DOHH2 (cell line): Measurements from ENCODE around the gene POFUT2.

Experiments
- EZH2phosphoT487 ChIP-seq: fragments of 200-600 bp; sonication (generic); IDR thresholded peaks from 2 replicates; pipeline ENCODE4 v1.6.1; 2017; ENCODE audit warnings: borderline replicate concordance, mild to moderate bottlenecking, antibody characterized with exemption, low read length, moderate library complexity, mixed read lengths
- TF ChIP-seq, protein P1 (sequence below): fragments of 200-600 bp; sonication (generic); IDR thresholded peaks from one replicate; pipeline ENCODE4 v1.5.1; 2014; ENCODE audit warnings: antibody characterized with exemption, mild to moderate bottlenecking, low read depth, low read length; ENCODE audit not compliant: poor library complexity, severe bottlenecking

- TF ChIP-seq, protein P1, sequence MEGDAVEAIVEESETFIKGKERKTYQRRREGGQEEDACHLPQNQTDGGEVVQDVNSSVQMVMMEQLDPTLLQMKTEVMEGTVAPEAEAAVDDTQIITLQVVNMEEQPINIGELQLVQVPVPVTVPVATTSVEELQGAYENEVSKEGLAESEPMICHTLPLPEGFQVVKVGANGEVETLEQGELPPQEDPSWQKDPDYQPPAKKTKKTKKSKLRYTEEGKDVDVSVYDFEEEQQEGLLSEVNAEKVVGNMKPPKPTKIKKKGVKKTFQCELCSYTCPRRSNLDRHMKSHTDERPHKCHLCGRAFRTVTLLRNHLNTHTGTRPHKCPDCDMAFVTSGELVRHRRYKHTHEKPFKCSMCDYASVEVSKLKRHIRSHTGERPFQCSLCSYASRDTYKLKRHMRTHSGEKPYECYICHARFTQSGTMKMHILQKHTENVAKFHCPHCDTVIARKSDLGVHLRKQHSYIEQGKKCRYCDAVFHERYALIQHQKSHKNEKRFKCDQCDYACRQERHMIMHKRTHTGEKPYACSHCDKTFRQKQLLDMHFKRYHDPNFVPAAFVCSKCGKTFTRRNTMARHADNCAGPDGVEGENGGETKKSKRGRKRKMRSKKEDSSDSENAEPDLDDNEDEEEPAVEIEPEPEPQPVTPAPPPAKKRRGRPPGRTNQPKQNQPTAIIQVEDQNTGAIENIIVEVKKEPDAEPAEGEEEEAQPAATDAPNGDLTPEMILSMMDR, result no peak
- no peak for TF ChIP-seq EZH2phosphoT487
Observed at GRCh38 chr21:45220714-45221490, 66.8 kb downstream of the POFUT2 start.
